GM10847 (cell line): Measurements from ENCODE around the gene DDOST.

Experiments
- POLR2A ChIP-seq: IDR thresholded peaks from 2 replicates; pipeline ENCODE4 v1.6.1; 2011; ENCODE audit not compliant: insufficient read length; ENCODE audit errors: extremely low read depth

The DDOST gene

GRCh38 chr1:20698195-20698910, 37.2 kb upstream of the DDOST start:
- no peak for TF ChIP-seq POLR2A

- TF ChIP-seq POLR2A, result no peak
Observed at GRCh38 chr1:20697563-20697962, 36.4 kb upstream of the DDOST start.

GRCh38 chr1:20696397-20697333, 35.5 kb upstream of the DDOST start:
- TF ChIP-seq POLR2A, result no peak

GRCh38 chr1:20695515-20695914, 34.3 kb upstream of the DDOST start:
- no peak for TF ChIP-seq POLR2A

- TF ChIP-seq POLR2A, result no peak
Observed at GRCh38 chr1:20693623-20694022, 32.5 kb upstream of the DDOST start.

GRCh38 chr1:20691872-20692271, 30.7 kb upstream of the DDOST start:
- TF ChIP-seq POLR2A, result no peak

- TF ChIP-seq POLR2A, result no peak
Observed at GRCh38 chr1:20689645-20690056, 28.5 kb upstream of the DDOST start.

- TF ChIP-seq POLR2A, result no peak
Observed at GRCh38 chr1:20686883-20687725, 25.9 kb upstream of the DDOST start.

- TF ChIP-seq POLR2A, result no peak
Observed at GRCh38 chr1:20685741-20686140, 24.6 kb upstream of the DDOST start.

GRCh38 chr1:20685099-20685662, 24.0 kb upstream of the DDOST start:
- TF ChIP-seq POLR2A, result no peak

GRCh38 chr1:20684651-20685050, 23.5 kb upstream of the DDOST start:
- no peak for TF ChIP-seq POLR2A

- no peak for TF ChIP-seq POLR2A
Observed at GRCh38 chr1:20684050-20684620, 23.0 kb upstream of the DDOST start.

- no peak for TF ChIP-seq POLR2A
Observed at GRCh38 chr1:20683614-20684013, 22.4 kb upstream of the DDOST start.

GRCh38 chr1:20682571-20683236, 21.5 kb upstream of the DDOST start:
- no peak for TF ChIP-seq POLR2A
